UCSD-AML1 (cell line): Measurements from ENCODE around the gene FARP1.
"Not testable (repeated sequence)": the region's sequence is repeated elsewhere in the genome, so short reads cannot be mapped to it uniquely, and the experiment has no call there.

Experiments
- DNase-seq: peaks from one replicate; lab custom pipeline; 2025; ENCODE audit not compliant: unreplicated experiment; lab: John Stamatoyannopoulos, UW

Gene FARP1

DNA sequence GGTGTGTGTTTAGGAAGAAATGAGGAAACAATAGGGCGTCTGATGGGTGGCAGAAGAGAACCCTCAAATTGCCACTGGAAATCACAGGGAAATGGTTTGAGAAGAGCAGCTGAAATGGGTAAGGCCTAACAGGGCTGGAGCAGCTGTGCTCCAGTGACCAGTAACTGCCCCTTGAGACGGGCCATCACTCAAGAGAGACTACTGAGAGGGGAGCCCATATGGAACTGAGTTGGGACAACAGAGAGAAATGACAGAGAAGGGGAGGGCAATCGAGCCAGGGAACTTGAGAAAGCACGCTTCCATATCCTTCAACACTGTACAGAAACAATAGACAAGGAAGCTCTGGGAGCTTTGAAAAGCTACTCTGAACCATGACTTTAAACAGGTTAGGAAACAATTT is 209.3 kb downstream of the FARP1 start:
- no peak for DNase-seq

DNA sequence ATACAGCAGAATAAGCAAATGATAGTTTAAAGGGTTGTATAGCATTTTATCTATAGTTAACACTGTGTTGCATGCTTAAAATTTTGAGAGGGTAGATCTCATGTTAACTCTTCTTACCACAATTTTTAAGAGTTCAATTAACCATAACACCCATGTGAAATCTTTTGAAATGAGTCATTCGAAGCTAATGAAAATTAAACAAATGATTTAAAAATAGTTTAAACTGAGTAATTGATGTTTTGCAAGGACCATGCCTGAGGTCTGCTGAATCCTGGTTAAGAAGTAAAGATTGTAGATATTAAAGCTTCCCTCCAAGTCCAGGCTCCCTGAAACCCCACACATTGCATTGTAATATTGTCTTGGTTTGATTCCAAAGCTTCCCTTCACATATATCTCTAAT is 210.9 kb downstream of the FARP1 start:
- DNase-seq: no peak

DNA sequence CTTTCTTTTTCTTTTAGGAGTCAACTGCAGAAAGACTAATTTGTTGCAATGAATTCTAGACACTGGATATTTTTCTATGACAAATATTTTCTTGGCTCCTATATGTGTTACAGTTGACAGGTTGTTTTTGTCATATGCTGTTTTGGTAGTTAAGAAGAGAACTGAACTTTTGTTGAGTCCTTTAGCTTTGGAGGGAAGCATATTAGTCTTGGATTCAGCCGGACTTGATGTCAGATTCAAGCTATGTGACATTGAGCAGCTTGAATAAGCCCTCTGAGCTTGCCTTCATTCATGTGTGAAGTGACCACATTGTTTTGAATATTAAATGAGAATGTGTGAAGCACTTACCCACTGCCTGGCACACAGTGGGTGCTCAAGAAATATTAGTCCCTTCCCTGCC is 216.0 kb downstream of the FARP1 start:
- DNase-seq: no peak

GRCh38 chr13:98360545-98360944 is 217.7 kb downstream of the FARP1 start:
- DNase-seq: no peak

GRCh38 chr13:98363326-98363725 is 220.4 kb downstream of the FARP1 start:
- no peak for DNase-seq

DNA sequence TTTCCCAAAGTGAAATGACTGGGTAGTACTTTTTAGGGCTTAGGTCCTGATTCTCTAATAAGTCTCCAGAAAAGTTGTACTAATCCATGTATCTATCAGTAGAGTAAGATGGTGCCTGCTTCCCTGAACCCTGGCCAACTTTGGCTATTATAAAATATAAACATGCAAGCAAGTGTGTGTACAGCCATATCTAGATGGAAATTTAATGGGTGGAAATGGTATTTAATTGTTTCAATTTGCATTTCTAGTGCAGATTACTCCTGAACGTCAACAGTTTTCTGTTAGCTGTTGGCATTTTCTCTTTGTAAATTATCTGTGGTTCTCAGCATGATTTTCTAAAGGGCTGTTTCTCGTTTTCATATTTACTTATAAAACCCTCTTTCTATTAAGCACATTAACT is 221.3 kb downstream of the FARP1 start:
- DNase-seq: no peak

DNA sequence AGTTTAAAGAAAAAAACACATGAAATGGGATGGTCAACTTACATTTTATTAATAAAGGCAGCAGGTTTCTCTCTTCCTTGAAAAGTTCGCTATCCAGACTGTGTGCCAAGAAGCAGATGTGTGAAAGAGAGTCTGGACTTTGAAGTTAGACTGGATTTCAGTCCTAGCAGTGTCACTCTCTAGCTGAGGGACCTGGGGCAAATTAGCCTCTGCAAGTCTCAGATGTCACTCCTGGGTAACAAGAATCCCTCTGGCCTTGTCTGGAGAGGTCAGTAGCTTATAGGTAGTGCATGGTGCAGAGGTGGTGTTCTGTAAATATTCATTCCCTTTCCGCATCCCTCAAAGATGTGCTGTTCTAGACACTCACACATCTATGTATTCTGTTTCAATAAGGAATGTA is 221.8 kb downstream of the FARP1 start:
- no peak for DNase-seq

DNA sequence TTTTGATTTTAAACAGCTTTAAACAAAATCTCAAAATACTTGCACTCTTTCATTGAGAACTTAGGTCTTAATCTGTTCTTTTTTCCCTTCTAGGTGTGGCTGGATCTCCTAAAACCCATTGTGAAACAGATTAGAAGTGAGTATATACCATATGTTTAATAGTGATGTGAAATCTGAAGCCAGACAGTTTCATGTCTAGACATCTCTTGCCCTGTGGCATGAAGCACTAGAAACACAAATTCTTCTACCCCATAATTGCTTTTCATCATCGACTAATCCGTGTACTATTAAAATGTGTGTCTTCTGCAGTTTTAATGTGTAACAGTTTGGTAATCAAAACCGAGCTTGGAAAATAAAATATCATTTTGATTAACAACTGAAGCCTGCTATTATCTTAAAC is 222.4 kb downstream of the FARP1 start:
- DNase-seq: no peak

DNA sequence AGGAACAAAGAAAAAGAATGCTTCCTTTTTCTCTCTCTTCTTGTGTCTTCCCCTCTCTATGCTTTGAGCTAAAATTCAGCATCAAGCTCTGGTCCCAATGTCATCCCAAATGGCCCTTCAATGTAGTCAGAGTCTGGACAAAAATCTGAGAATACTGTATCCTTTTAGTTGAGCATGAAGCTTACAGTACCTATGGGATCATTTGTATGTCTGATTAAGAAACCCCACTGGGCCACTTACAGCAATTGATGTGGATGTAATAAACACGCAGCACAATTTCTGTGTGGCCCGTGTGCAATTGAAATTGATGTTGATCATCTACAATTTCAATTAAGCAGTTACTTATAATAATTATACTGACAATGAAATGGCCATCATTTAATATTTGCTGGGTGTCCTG is 223.1 kb downstream of the FARP1 start:
- no peak for DNase-seq

DNA sequence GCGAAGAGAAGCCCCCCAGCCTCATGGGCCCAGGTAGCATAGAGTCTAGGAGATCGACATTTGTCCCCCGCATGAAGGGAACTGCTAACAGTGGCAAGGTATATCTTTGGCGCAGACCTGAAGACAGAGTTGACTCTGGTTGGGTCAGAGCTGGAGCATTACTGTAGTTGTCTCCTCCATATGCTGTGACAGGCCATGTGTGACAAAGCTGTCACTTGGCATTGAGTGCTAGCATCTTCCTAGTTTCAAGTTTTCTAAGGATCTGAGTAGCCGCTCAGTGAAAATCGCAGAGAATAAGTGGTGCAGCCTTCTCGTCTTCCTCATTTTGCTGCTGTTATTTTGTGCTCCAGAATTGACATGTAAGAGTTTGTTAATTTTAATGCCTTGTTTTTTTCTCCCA is 223.5 kb downstream of the FARP1 start:
- no peak for DNase-seq

- DNase-seq: no peak
These were observed 224.1 kb downstream of the FARP1 start for GRCh38 chr13:98366959-98367358.

DNA sequence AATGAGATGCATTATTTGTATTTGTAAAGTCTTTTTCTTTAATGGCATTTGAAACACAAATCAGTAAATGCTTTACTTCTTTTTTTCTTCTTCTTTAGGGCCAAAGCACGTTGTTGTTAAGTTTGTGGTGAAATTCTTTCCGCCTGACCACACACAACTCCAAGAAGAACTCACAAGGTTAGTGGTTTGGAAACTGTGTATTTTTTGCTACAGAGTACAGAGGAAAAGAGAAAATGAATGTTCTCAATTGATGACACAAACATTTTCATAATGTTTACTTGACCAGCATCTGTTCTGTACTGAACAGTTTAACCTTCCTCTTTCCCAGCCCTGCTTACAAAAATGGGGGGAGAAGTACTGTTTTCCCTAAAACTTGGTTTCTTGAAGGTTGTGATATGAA is 225.1 kb downstream of the FARP1 start:
- no peak for DNase-seq

DNA sequence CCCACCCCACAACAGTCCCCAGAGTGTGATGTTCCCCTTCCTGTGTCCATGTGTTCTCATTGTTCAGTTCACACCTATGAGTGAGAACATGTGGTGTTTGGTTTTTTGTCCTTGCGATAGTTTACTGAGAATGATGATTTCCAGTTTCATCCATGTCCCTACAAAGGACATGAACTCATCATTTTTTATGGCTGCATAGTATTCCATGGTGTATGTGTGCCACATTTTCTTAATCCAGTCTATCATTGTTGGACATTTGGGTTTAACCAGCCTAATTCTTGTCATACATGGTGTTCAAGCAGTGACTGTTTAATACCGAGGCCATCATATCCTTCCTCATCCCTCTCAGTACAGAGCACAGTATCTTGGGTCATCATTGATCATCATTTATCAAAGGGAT is 226.6 kb downstream of the FARP1 start:
- not testable (repeated sequence) for DNase-seq

- DNase-seq: no peak
These were observed 227.4 kb downstream of the FARP1 start for GRCh38 chr13:98370261-98370660.

DNA sequence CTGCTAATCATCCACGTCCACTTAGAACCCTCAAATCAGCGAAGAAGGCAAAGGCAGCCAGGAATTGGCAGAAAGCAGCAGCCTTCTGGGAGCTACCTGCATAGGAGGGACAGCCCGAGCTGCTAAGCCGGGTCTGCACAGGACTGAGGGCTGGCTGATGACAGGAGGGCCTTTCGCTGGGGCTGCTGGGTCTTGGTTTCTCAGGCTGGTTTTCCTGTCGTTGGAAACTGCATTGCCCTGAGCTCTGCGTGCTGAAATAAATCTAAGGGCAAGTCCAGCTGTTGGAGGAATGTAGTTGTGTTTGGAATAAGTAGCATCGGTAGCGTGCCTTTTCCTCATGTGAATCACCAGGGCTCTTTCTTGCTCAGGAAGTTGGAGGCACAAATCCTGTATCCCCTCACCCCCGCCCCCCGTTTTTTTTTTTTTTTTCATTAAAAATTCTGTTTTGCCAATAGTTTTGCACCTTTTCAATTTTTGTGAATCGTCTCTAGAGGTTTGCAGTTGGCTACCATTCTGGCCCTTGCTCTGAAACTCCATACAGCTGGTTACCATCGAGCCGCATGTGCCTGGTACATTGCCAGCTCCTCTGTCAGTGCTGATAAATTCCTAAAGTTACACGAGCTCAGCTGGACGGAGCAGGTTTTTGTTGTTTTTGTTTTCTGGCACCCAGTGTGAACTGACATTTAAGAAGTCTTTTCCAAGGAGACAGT is 228.1 kb downstream of the FARP1 start:
- no peak for DNase-seq

DNA sequence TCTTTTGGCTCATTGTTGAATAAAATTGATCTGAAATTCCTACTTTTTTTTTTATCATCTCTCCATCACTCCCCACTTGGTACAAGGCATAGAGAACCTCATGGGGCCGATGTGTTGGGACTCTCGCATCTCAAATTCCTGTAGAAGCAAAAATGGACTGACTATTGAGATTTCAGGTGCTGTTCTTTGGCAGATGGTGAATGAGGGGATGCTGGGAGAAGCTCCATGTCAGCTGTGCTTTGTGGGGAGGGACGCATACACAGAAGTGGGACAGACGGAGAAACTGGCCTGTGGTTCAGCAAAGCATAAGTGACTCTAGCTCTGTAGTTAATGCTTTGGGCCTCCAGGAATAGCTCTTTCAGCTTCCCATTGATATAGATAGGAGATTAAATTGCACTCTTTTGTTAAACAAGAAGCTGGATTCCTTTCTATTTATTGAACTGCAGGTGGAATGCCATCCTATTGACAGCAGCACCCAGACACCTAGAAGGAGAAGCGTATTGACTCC is 228.7 kb downstream of the FARP1 start:
- no peak for DNase-seq

DNA sequence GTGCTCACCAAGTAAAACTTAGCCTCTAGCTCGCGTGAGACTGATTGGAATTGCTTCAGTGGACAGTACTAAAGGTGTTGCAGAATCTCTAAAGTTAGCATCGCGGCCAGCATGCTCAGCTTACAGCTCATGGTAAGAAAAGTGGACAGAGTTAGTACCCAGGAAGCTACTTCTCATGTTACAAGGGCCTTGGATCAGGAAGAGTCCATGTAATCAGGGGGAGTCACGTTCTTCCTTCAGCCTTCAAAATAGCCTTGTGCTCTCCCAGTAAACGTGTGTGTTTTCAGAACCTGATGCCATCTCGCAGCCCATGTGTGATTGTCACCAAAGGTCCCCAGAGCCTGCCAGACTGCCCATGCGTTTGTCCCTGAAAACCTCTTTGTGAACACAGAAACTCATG is 230.0 kb downstream of the FARP1 start:
- DNase-seq: no peak

DNA sequence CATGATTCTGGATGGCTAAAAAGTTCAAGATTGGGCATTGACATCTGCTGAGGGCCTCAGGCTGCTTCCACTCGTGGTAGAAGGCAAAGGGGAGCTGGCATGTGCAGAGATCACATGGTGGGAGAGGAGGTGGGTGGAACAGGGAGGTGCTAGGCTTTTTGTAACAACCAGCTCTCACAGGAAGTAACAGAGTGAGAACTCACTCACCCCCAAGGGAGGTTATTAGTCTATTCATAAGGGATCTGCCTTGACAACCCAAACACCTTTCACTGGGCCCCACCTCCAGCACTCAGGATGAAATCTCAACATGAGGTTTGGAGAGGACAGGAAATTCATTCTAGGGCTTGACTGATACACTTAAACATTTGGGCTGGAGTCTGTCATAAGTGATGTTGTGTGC is 231.9 kb downstream of the FARP1 start:
- DNase-seq: no peak

- DNase-seq: no peak
These were observed 234.9 kb downstream of the FARP1 start for GRCh38 chr13:98377635-98378378.

DNA sequence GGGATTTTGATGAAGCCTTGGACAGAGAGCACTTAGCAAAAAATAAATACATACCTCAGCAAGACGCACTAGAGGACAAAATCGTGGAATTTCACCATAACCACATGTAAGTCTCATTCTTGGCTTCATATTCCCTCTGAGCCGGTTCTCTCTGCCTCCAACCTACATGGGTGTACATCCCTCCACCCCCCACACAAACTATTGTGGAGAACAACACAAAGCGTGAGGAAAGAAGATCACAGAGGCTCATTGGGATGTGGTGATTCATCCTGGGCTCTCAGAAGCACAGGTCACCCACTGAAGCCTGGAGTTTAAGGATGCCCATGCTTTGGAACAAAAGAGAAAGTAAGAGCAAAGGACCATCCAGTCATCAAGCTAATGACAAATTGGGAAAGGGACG is 241.8 kb downstream of the FARP1 start:
- DNase-seq: no peak

DNA sequence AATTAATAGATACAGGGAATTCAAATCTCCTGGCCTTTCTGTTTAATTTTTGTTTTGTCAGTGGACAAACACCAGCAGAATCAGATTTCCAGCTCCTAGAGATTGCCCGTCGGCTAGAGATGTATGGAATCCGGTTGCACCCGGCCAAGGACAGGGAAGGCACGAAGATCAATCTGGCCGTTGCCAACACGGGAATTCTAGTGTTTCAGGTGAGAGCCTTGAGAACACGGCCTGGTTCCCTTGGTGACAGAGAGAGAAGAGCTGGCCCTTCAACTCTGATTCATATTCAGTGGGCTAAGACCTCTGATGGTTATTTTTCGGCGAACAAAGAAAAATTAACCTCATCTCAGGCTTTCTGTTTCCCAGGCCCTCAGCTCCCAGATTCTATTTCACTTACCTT is 242.7 kb downstream of the FARP1 start:
- DNase-seq: no peak

DNA sequence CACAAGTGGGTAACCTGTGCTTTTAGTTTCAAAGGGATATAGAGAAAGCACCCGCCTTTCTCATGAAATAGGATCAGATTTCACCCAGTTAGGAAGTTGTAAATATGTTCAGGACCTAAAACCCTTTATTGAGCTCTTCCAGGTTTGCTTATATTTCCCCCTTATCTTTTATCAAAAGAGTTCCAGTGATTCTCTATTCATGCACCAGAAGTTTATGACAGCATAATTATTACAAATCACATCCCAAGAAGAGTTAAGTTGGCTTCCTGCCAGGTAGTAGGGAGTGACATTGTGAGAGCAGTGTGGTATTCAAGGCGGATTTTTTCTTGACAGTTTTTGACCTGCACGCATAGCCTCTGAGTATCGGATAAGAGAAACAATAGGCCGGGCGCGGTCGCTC is 243.7 kb downstream of the FARP1 start:
- DNase-seq: no peak

DNA sequence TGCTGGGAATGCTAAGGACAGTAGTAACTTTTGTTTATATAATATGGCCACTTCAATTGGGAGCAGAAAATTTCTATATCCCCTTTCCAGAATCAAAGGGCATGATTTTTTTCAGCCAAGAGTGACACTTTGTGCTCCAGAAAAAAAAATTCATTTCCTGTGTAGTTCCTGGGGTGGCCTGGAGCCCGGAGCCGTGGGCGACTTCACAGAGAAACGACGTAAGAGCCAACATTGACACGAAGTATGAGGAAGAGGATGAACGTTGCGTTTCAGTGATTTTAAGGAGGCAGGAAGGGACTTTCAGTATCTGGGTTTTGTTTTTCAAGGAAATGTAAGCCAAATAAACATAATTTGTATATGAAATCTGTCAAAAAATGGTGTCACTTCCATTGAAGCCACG is 246.4 kb downstream of the FARP1 start:
- no peak for DNase-seq
